Coronary artery (tissue), 2 donors: ENCODE measurements around the gene PIMREG.

ENCODE experiments used
- DNase-seq: peaks from one replicate; pipeline ENCODE4 v3.0.0-alpha.2; 2017; ENCODE audit warnings: low spot score
- H3K27ac ChIP-seq, 2 donors: fragments of 200-600 bp; sonication (generic); one replicate each; pipeline ENCODE4 v1.5.1; 2016 to 2019
- H3K4me3 ChIP-seq: fragments of 200-600 bp; sonication (generic); 2 replicates; pipeline ENCODE4 v1.5.1; 2016; ENCODE audit warnings: mild to moderate bottlenecking, moderate library complexity
- TF ChIP-seq, protein P1 (sequence below): fragments of 200-600 bp; sonication (generic); IDR thresholded peaks from one replicate; pipeline ENCODE4 v1.5.1; 2019; ENCODE audit warnings: antibody characterized with exemption

PIMREG gene

GRCh38 chr17:6427279-6427781, 16.9 kb upstream of the PIMREG start:
- TF ChIP-seq, protein P1, sequence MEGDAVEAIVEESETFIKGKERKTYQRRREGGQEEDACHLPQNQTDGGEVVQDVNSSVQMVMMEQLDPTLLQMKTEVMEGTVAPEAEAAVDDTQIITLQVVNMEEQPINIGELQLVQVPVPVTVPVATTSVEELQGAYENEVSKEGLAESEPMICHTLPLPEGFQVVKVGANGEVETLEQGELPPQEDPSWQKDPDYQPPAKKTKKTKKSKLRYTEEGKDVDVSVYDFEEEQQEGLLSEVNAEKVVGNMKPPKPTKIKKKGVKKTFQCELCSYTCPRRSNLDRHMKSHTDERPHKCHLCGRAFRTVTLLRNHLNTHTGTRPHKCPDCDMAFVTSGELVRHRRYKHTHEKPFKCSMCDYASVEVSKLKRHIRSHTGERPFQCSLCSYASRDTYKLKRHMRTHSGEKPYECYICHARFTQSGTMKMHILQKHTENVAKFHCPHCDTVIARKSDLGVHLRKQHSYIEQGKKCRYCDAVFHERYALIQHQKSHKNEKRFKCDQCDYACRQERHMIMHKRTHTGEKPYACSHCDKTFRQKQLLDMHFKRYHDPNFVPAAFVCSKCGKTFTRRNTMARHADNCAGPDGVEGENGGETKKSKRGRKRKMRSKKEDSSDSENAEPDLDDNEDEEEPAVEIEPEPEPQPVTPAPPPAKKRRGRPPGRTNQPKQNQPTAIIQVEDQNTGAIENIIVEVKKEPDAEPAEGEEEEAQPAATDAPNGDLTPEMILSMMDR: no peak
- Histone ChIP-seq H3K27ac (no peak overlapping the region), H3K4me3 (no peak overlapping the region)
- no peak for DNase-seq

DNA sequence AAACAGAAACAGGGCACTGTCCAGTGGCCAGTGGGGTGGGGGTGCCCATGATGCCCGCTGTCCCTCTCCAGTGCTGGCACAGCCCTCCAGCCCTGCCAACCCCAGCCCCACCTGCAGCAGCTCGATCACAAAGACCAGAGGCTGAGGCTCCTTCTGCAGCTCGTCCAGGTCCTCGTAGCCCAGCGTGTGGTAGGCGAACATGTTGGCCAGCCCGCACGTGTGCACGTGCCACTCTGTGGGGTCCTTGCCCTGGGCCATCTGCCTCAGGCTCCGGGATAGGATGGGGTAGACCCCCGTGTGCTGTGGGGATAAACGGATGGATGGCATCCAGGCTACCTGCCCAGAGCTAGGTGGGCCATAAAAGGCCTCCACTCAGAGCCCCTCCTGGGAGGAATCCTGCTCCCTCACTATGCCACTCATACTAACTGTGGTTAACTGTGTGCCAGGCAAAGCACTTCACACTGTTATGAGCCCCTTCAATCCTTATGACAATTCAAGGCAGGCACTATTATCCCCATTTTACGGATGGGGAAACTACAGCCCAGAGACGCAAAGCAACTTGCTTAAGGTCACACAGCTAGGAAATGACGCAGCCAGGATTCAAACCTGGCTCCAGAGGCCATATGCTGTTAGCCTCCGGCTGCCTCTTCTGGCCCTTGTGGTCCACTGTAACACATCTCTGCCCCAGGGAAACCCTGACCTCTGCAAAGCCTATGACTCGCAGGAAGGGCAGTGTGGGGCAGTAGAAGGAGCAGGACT, 15.9 kb upstream of the PIMREG start:
- TF ChIP-seq, protein P1: no peak
- H3K27ac ChIP-seq: no peak overlapping the region
- DNase-seq: no peak
- H3K4me3 ChIP-seq: no peak overlapping the region

- Histone ChIP-seq H3K4me3 (no peak overlapping the region), H3K27ac (no peak overlapping the region)
- TF ChIP-seq, protein P1: no peak
- no peak for DNase-seq
Measured at GRCh38 chr17:6429266-6429665, 15.0 kb upstream of the PIMREG start.

DNA sequence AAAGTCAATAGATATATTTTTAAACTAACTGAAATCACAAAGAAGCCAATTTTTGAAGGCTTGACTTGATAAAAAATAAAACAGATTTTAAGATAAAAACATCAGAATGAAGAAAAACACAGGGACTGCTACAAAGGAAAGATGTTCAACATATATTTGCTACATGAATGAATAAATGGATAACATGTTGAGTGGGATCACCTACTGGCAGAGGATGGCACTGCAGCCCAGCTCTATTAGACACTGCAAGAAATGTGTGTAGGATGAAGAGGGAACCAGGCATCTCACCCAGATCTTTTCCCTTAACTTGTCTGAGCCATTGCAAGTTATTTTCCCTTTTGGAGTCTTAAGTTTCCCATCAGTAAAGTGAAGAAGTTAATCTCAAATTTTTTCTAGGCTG, 13.5 kb upstream of the PIMREG start:
- Histone ChIP-seq H3K4me3 (no peak overlapping the region), H3K27ac (no peak overlapping the region)
- no peak for DNase-seq
- TF ChIP-seq, protein P1: no peak

GRCh38 chr17:6435051-6435450, 9.2 kb upstream of the PIMREG start, which contains the start of gene AIPL1:
Gene AIPL1, minus strand, starts transcription at chr17:6435121. Its CDS starts 17 bp downstream, at chr17:6435104.
- no peak within 1 kb of the TSS for H3K4me3 ChIP-seq
- DNase-seq: no peak
- H3K27ac ChIP-seq: no peak within 1 kb of the TSS
- TF ChIP-seq, protein P1: no peak

DNA sequence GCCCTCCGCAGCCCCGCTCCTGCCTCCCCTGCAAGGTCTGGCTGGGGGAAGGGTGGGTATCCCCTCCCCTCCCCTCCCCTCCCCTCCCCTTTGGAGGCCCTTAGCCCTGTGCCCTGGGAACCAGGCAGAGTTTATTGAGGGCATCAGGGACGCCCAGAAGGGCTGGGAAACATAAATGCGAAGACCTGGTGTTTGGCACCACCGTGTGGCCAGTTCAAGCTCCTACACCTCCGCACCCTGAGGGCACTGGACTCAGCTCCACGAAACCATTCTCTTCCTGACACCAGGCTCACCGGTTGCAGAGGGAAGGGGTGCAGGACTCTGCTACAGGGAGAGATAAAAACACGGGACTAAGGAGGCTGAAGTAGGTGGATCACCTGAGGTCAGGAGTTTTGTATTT, 8.3 kb upstream of the PIMREG start:
- Histone ChIP-seq H3K27ac (no peak overlapping the region), H3K4me3 (no peak overlapping the region)
- no peak for DNase-seq
- TF ChIP-seq, protein P1: peak; percentile 62

DNA sequence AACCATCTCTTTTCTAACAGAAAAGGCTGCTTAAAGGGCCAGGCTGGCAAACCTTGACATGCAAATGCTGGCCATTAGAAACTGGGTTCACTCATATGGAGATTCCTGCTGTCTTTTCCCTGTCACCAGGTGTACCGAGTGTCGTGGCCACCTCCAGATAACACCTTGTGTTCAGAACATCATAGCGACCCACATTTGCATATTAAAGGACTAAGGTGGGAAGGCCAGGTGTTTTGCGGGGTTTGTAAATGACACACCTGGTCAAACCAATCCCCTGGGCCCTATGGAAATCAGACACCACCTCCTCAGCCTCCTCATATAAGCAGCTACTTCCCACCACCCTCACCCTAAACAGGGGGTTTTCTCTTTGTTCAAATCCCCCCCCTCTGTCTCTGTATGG, 6.8 kb upstream of the PIMREG start:
- no peak overlapping the region for H3K27ac ChIP-seq
- no peak overlapping the region for H3K4me3 ChIP-seq
- no peak for DNase-seq
- TF ChIP-seq, protein P1: no peak
